Muscle layer of duodenum (tissue), 2 donors: ENCODE data around the gene ANO10.
"Not testable (repeated sequence)": the region's sequence is repeated elsewhere in the genome, so short reads cannot be mapped to it uniquely, and the experiment has no call there.

Source experiments
- H3K27ac ChIP-seq: one replicate; pipeline ENCODE4 v1.7.0; 2013; ENCODE audit warnings: mild to moderate bottlenecking, low read length
- H3K27me3 ChIP-seq: one replicate; pipeline ENCODE4 v1.7.0; 2013; ENCODE audit warnings: low read depth, mild to moderate bottlenecking, control low read depth, low read length
- H3K36me3 ChIP-seq, 2 donors: one replicate each; pipeline ENCODE4 v1.7.0; 2013; ENCODE audit warnings: low read length in 2 of 2, control low read depth in 1 of 2, mild to moderate bottlenecking in 1 of 2; ENCODE audit not compliant: insufficient read depth in 2 of 2, control insufficient read depth in 1 of 2
- H3K4me1 ChIP-seq, 2 donors: one replicate each; pipeline ENCODE4 v1.7.0; 2013; ENCODE audit warnings: low read length in 2 of 2, mild to moderate bottlenecking in 2 of 2, control low read depth in 1 of 2, moderate library complexity in 1 of 2; ENCODE audit not compliant: insufficient read depth in 2 of 2, control insufficient read depth in 1 of 2
- H3K4me3 ChIP-seq, 2 donors: one replicate each; pipeline ENCODE4 v1.7.0; 2013; ENCODE audit warnings: low read length in 2 of 2, low read depth in 1 of 2, mild to moderate bottlenecking in 1 of 2
- H3K9me3 ChIP-seq, 2 donors: one replicate each; pipeline ENCODE4 v1.7.0; 2013; ENCODE audit warnings: low read length in 2 of 2, control low read depth in 1 of 2, mild to moderate bottlenecking in 1 of 2; ENCODE audit not compliant: control insufficient read depth in 1 of 2
- donor health status: healthy.

Gene ANO10

GRCh38 chr3:43462566-43462965 is 159.2 kb downstream of the ANO10 start:
- not testable (repeated sequence) for H3K9me3 ChIP-seq, H3K4me3 ChIP-seq, H3K27me3 ChIP-seq, H3K27ac ChIP-seq, H3K4me1 ChIP-seq, H3K36me3 ChIP-seq

- H3K27ac ChIP-seq = no peak overlapping the region
- no peaks in the 10 kb centered on the region for H3K36me3 ChIP-seq
- no peaks in the 10 kb centered on the region for H3K27me3 ChIP-seq
- peaks cover 0 to under 1% of the 10 kb centered on the region in 2 donors for H3K4me1 ChIP-seq
- no peak overlapping the region for H3K4me3 ChIP-seq
- no peaks in the 10 kb centered on the region for H3K9me3 ChIP-seq
These were observed 160.5 kb downstream of the ANO10 start for GRCh38 chr3:43461345-43461744.

GRCh38 chr3:43457038-43457437 is 164.8 kb downstream of the ANO10 start:
- not testable (repeated sequence) for H3K27me3 ChIP-seq, H3K27ac ChIP-seq, H3K4me3 ChIP-seq, H3K9me3 ChIP-seq, H3K4me1 ChIP-seq, H3K36me3 ChIP-seq

- Histone ChIP-seq H3K9me3 (no peaks in the 10 kb centered on the region), H3K4me1 (peaks cover 0 to 6% of the 10 kb centered on the region in 2 donors), H3K27ac (no peak overlapping the region), H3K27me3 (no peaks in the 10 kb centered on the region), H3K4me3 (no peak overlapping the region), H3K36me3 (no peaks in the 10 kb centered on the region)
These were observed 166.6 kb downstream of the ANO10 start for GRCh38 chr3:43455233-43455632.

GRCh38 chr3:43453981-43454380 is 167.8 kb downstream of the ANO10 start:
- no peaks in the 10 kb centered on the region for H3K27me3 ChIP-seq
- peaks cover 0 to 6% of the 10 kb centered on the region in 2 donors for H3K4me1 ChIP-seq
- H3K9me3 ChIP-seq = no peaks in the 10 kb centered on the region
- no peaks in the 10 kb centered on the region for H3K36me3 ChIP-seq
- no peak overlapping the region for H3K4me3 ChIP-seq
- H3K27ac ChIP-seq = no peak overlapping the region

- Histone ChIP-seq H3K27me3 (no peaks in the 10 kb centered on the region), H3K27ac (no peak overlapping the region), H3K4me3 (no peak overlapping the region), H3K4me1 (peaks cover 0 to 6% of the 10 kb centered on the region in 2 donors), H3K36me3 (no peaks in the 10 kb centered on the region), H3K9me3 (no peaks in the 10 kb centered on the region)
These were observed 170.0 kb downstream of the ANO10 start for GRCh38 chr3:43451670-43452254.

GRCh38 chr3:43448098-43448497 is 173.7 kb downstream of the ANO10 start:
- no peaks in the 10 kb centered on the region for H3K9me3 ChIP-seq
- H3K27ac ChIP-seq = no peak overlapping the region
- no peaks in the 10 kb centered on the region for H3K27me3 ChIP-seq
- no peaks in the 10 kb centered on the region for H3K36me3 ChIP-seq
- no peak overlapping the region for H3K4me3 ChIP-seq
- H3K4me1 ChIP-seq = no peaks in the 10 kb centered on the region

- no peaks in the 10 kb centered on the region for H3K9me3 ChIP-seq
- no peaks in the 10 kb centered on the region for H3K4me1 ChIP-seq
- H3K4me3 ChIP-seq = no peak overlapping the region
- H3K27ac ChIP-seq = no peak overlapping the region
- no peaks in the 10 kb centered on the region for H3K27me3 ChIP-seq
- no peaks in the 10 kb centered on the region for H3K36me3 ChIP-seq
These were observed 176.0 kb downstream of the ANO10 start for GRCh38 chr3:43445820-43446219.

- H3K27ac ChIP-seq = no peak overlapping the region
- no peaks in the 10 kb centered on the region for H3K4me1 ChIP-seq
- no peak overlapping the region for H3K4me3 ChIP-seq
- no peaks in the 10 kb centered on the region for H3K36me3 ChIP-seq
- peaks cover 0 to 4% of the 10 kb centered on the region in 2 donors for H3K9me3 ChIP-seq
- no peaks in the 10 kb centered on the region for H3K27me3 ChIP-seq
These were observed 178.9 kb downstream of the ANO10 start for GRCh38 chr3:43442872-43443395.

- H3K9me3 ChIP-seq = peaks cover 0 to 4% of the 10 kb centered on the region in 2 donors
- H3K36me3 ChIP-seq = peaks cover 0 to 3% of the 10 kb centered on the region in 2 donors
- no peaks in the 10 kb centered on the region for H3K27me3 ChIP-seq
- no peaks in the 10 kb centered on the region for H3K4me1 ChIP-seq
- H3K4me3 ChIP-seq = no peak overlapping the region
- no peak overlapping the region for H3K27ac ChIP-seq
These were observed 185.2 kb downstream of the ANO10 start for GRCh38 chr3:43436507-43437140.

GRCh38 chr3:43435706-43436105 is 186.1 kb downstream of the ANO10 start:
- H3K4me1 ChIP-seq = no peaks in the 10 kb centered on the region
- no peaks in the 10 kb centered on the region for H3K27me3 ChIP-seq
- peaks cover 0 to 7% of the 10 kb centered on the region in 2 donors for H3K36me3 ChIP-seq
- no peak overlapping the region for H3K27ac ChIP-seq
- H3K9me3 ChIP-seq = peaks cover 0 to 4% of the 10 kb centered on the region in 2 donors
- no peak overlapping the region for H3K4me3 ChIP-seq

- Histone ChIP-seq H3K36me3 (peaks cover 0 to 7% of the 10 kb centered on the region in 2 donors), H3K9me3 (peaks cover 0 to under 1% of the 10 kb centered on the region in 2 donors), H3K4me3 (no peak overlapping the region), H3K27me3 (no peaks in the 10 kb centered on the region), H3K4me1 (no peaks in the 10 kb centered on the region), H3K27ac (no peak overlapping the region)
These were observed 187.4 kb downstream of the ANO10 start for GRCh38 chr3:43434431-43434830.
